Measurements from ENCODE around the gene KLHL1. TPM values are rescaled to one million over a fixed set of nuclear protein-coding genes. Genes with fewer than 3 reads are reported as not detected.

Gene KLHL1
- total and polyA plus RNA-seq, 4 donors, result not detected

DNA sequence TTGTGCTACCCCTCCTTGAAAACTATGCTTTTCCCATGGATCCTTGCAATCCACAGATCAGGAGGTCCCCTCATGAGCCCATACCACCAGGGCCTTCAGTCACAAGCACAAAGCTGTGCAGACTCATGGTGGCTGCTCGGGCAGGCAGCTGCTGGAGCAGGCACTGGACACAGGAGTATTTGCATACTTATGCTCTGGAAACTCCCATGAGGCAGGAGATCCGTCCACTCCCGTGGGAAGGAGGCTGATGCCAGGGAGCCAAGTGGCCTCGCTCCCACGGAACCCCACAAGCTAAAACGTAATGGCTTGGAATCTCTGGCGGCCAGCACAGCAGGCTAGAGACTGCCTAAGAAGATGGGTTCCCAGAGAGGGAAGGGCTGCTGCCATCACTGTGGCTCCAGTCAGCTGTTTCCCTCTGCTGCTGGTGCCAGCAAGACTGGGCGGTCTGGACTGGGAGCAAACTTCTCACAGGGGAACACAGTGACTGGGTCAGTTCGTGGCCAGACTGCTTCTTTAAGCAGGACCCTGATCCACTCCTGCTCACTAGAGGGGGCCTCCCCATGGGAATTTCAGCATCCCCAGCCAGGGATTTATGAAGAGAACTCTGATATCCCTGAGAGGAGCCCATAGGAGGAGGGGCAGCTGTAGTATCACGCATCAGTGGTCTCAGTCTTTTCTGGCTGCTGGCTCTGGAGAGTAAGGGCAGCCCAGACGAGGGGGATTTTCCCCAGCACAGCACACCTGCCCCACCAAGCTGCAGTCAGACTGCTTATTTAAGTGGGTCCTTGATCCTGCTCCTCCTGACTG is 370.9 kb downstream of the KLHL1 start:
- H3K9me3 ChIP-seq (ENCODE audit: control insufficient read depth in 4 of 4, low read length in 3 of 4), result no peaks in the 10 kb centered on the region
- no peaks in the 10 kb centered on the region for H3K27me3 ChIP-seq (ENCODE audit: control insufficient read depth in 4 of 4, insufficient read depth in 4 of 4, low read length in 3 of 4)
- TF ChIP-seq ZBTB33 (IDR thresholded peaks at IDR 0.05) (no peak), FOXA1 (IDR thresholded peaks at IDR 0.05) (no peak), SP1 (IDR thresholded peaks at IDR 0.05) (no peak), EGR1 (IDR thresholded peaks at IDR 0.05; ENCODE audit: low read depth in 2 of 2) (no peak), GABPA (IDR thresholded peaks at IDR 0.05 in 1 of 2, conservative IDR thresholded peaks at IDR 0.05 in 1 of 2) (no peak), RAD21 (IDR thresholded peaks at IDR 0.05) (no peak), HNF4A (conservative IDR thresholded peaks at IDR 0.05) (no peak), TAF1 (conservative IDR thresholded peaks at IDR 0.05) (no peak), NR2F2 (IDR thresholded peaks at IDR 0.05) (no peak), REST (IDR thresholded peaks at IDR 0.05) (no peak), HNF4G (IDR thresholded peaks at IDR 0.05) (no peak), YY1 (IDR thresholded peaks at IDR 0.05) (no peak), JUND (IDR thresholded peaks at IDR 0.05) (no peak)
- TF ChIP-seq, protein P1, sequence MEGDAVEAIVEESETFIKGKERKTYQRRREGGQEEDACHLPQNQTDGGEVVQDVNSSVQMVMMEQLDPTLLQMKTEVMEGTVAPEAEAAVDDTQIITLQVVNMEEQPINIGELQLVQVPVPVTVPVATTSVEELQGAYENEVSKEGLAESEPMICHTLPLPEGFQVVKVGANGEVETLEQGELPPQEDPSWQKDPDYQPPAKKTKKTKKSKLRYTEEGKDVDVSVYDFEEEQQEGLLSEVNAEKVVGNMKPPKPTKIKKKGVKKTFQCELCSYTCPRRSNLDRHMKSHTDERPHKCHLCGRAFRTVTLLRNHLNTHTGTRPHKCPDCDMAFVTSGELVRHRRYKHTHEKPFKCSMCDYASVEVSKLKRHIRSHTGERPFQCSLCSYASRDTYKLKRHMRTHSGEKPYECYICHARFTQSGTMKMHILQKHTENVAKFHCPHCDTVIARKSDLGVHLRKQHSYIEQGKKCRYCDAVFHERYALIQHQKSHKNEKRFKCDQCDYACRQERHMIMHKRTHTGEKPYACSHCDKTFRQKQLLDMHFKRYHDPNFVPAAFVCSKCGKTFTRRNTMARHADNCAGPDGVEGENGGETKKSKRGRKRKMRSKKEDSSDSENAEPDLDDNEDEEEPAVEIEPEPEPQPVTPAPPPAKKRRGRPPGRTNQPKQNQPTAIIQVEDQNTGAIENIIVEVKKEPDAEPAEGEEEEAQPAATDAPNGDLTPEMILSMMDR (IDR thresholded peaks at IDR 0.05; ENCODE audit: low read depth, low read length, missing input control), result no peak
- TF ChIP-seq, protein P2, sequence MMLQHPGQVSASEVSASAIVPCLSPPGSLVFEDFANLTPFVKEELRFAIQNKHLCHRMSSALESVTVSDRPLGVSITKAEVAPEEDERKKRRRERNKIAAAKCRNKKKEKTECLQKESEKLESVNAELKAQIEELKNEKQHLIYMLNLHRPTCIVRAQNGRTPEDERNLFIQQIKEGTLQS (IDR thresholded peaks at IDR 0.05), result no peak
- H3K9ac ChIP-seq (ENCODE audit: low read depth in 1 of 2, low read length in 2 of 2), result no peak overlapping the region
- H3K4me1 ChIP-seq (ENCODE audit: control insufficient read depth in 4 of 4, insufficient read depth in 4 of 4, low read length in 3 of 4), result no peaks in the 10 kb centered on the region
- no peak overlapping the region for H3K4me3 ChIP-seq (ENCODE audit: low read depth in 1 of 3, low read length in 3 of 3)
- DNase-seq (ENCODE audit: low spot score), result no peak
- no peaks in the 10 kb centered on the region for H3K36me3 ChIP-seq (ENCODE audit: control insufficient read depth in 4 of 4, insufficient read depth in 3 of 4, low read depth in 1 of 4, low read length in 3 of 4)
- no peak overlapping the region for H3K27ac ChIP-seq (ENCODE audit: low read depth in 1 of 2, low read length in 2 of 2)
- WGBS, result 87% methylated on average over 11 of the region's 11 CpGs

GRCh38 chr13:69721631-69722030 is 386.6 kb downstream of the KLHL1 start:
- no peak overlapping the region for H3K27ac ChIP-seq (ENCODE audit: low read depth in 1 of 2, low read length in 2 of 2)
- no peak for DNase-seq (ENCODE audit: low spot score)
- H3K4me3 ChIP-seq (ENCODE audit: low read depth in 1 of 3, low read length in 3 of 3), result no peak overlapping the region
- peaks cover 0 to 4% (median 0%) of the 10 kb centered on the region in 4 donors for H3K4me1 ChIP-seq (ENCODE audit: control insufficient read depth in 4 of 4, insufficient read depth in 4 of 4, low read length in 3 of 4)
- 95% methylated on average over 1 of the region's 1 CpG for WGBS
- H3K9me3 ChIP-seq (ENCODE audit: control insufficient read depth in 4 of 4, low read length in 3 of 4), result no peaks in the 10 kb centered on the region
- H3K27me3 ChIP-seq (ENCODE audit: control insufficient read depth in 4 of 4, insufficient read depth in 4 of 4, low read length in 3 of 4), result no peaks in the 10 kb centered on the region
- no peaks in the 10 kb centered on the region for H3K36me3 ChIP-seq (ENCODE audit: control insufficient read depth in 4 of 4, insufficient read depth in 3 of 4, low read depth in 1 of 4, low read length in 3 of 4)
- no peak overlapping the region for H3K9ac ChIP-seq (ENCODE audit: low read depth in 1 of 2, low read length in 2 of 2)
- TF ChIP-seq HNF4A (conservative IDR thresholded peaks at IDR 0.05), result no peak
- TF ChIP-seq RXRA (IDR thresholded peaks at IDR 0.05), result no peak
- no peak for TF ChIP-seq HNF4G (IDR thresholded peaks at IDR 0.05)
- no peak for TF ChIP-seq ZBTB33 (IDR thresholded peaks at IDR 0.05)
- no peak for TF ChIP-seq TAF1 (conservative IDR thresholded peaks at IDR 0.05)
- no peak for TF ChIP-seq RAD21 (IDR thresholded peaks at IDR 0.05)
- TF ChIP-seq FOXA1 (IDR thresholded peaks at IDR 0.05), result no peak
- TF ChIP-seq, protein P1 (IDR thresholded peaks at IDR 0.05; ENCODE audit: low read depth, low read length, missing input control), result no peak
- no peak for TF ChIP-seq EGR1 (IDR thresholded peaks at IDR 0.05; ENCODE audit: low read depth in 2 of 2)

Measured in liver (tissue), 9 donors.